ENCODE data around the gene SPI1.
"Not testable (repeated sequence)": the region's sequence is repeated elsewhere in the genome, so short reads cannot be mapped to it uniquely, and the experiment has no call there.

The SPI1 gene

GRCh38 chr11:47332791-47333525 lies 45.4 kb downstream of the SPI1 start:
- in situ Hi-C loops (cut with HindIII; ENCODE audit: low pct_ligation_motif_present, low pct_unique_long_range_greater_than_20kb, low sequenced_read_pairs): no loop called here
- DNase-seq: no peak

- in situ Hi-C loops (cut with HindIII; ENCODE audit: low pct_ligation_motif_present, low pct_unique_long_range_greater_than_20kb, low sequenced_read_pairs): no loop called here
- DNase-seq: no peak
These were observed 46.0 kb downstream of the SPI1 start for GRCh38 chr11:47332303-47332711.

DNA sequence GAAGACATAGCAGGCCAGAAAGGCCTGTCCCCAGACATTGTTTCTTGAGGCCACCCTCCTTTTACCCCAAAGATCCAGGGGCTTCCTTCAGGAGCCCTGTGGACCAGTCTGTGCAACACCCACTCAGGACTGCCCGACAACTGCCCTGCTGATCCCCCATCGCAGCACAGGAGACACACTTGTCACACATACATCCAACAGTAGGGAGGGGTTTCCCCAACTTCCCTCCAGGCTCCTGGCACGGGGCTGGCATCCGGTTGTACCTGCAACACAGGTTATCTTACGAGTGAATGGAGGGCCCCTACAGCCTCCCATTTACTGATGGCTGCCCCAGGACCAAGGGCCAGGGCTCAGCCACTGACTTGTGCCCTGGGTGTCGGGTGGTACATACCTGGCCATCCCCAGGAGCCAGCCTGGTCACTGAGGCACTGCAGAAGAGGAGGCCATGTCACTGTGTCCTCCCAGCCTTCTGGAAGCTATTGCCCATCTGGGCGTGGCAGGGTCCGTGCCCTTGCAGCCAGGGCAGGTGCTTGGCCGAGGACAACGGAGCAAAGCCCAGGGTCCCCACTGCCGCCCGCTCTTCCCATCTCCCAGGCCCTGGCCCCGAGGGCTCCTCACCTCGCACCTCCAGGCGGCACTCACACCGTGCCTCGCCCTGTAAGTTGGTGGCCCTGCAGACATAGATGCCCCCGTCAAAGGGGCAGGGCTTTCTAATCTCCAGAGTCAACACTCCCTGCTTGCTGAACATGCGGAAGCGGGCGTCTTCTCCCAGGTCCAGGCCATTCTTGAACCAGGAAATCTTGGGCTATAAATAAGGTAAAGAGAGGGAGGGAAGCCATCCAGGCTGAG lies 46.7 kb downstream of the SPI1 start:
- in situ Hi-C loops (cut with HindIII; ENCODE audit: low pct_ligation_motif_present, low pct_unique_long_range_greater_than_20kb, low sequenced_read_pairs): no loop called here
- no peak for DNase-seq

DNA sequence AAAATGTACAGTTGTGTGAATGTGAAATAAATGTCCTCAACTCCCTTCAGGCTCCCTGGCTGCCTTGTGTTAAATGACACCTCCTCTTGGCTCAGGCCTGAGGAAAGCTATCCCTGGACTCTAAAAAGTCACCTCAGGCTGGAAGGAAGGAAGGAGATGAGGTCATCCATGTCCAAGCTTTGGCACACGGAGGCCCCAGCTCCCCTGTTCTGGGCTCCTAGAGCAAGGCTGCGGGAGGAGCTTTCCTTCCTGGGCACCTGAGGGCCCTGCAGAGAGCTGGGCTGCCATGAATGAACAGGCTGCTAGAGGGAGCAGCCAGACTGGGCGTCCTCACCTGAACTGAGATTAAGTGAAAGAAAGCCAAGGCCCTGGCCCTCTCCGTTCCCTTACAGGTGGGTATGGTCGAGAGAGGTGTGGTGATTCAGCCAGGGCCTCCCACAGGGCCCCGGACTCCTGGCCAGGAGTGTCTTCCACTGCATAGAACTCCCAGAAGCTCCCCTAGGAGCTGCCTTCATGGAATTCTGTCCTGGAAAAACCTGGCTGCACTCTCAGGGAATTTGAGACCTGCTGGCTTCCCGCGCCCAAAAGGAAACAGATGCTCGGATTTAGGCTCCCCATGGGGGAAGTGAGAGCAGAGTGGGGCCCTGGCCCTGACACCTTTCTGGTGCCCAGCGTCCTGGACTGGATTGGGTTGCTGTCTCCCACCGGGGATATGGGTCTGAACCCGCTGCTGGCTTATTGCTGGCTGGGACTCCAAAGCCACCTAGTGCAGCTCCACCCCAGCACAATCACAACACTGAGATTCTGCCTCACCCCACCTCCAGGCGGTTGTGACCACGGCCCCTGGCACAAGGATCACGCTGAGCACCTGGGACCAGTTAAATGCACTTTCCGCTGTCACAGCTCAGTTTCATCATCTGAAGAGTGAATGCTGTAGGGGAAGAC lies 48.1 kb downstream of the SPI1 start:
- in situ Hi-C loops (cut with HindIII; ENCODE audit: low pct_ligation_motif_present, low pct_unique_long_range_greater_than_20kb, low sequenced_read_pairs): no loop called here
- no peak for DNase-seq

DNA sequence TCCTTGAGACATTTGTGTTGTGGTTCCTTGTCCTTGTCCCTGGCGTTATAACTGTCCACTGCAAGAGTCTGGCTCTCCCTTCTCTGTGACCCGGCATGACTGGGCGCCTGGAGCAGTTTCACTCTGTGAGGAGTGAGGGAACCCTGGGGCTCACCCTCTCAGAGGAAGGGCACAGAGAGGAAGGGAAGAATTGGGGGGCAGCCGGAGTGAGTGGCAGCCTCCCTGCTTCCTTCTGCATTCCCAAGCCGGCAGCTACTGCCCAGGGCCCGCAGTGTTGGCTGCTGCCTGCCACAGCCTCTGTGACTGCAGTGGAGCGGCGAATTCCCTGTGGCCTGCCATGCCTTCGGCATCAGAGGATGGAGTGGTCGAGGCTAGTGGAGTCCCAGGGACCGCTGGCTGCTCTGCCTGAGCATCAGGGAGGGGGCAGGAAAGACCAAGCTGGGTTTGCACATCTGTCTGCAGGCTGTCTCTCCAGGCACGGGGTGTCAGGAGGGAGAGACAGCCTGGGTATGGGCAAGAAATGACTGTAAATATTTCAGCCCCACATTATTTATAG lies 48.8 kb downstream of the SPI1 start:
- in situ Hi-C loops (cut with HindIII; ENCODE audit: low pct_ligation_motif_present, low pct_unique_long_range_greater_than_20kb, low sequenced_read_pairs): no loop called here
- DNase-seq: no peak

DNA sequence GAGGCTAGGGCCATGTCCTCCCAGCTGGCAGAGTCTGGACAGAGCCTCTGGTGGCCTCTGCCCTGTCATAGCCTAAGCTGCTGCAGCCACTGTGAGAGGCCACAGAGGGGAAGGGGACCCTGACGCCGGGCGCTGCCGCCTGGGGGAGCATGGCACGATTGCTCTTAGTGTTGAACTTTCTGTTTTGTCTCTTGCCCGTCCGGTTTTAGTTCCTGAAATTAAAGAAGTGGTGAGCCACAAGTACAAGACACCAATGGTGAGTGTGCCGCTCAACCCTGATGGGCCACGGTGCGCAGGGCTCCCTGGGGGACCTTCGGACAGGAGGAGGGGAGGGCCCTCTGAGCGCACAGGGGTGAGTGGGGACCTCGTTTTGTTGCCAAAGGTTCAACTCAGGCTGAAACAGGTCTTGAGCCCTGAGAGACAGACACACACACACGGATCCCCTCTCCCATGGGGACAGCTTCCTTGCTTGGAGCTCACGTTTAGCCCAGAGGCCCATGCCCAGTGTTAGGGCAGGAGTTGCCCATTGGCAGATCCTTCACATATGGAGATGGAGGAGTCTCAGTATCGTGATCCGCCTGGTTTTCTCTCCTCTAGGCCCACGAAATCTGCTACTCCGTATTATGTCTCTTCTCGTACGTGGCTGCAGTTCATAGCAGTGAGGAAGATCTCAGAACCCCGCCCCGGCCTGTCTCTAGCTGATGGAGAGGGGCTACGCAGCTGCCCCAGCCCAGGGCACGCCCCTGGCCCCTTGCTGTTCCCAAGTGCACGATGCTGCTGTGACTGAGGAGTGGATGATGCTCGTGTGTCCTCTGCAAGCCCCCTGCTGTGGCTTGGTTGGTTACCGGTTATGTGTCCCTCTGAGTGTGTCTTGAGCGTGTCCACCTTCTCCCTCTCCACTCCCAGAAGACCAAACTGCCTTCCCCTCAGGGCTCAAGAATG lies 49.6 kb downstream of the SPI1 start:
- no peak for DNase-seq
- in situ Hi-C loops (cut with HindIII; ENCODE audit: low pct_ligation_motif_present, low pct_unique_long_range_greater_than_20kb, low sequenced_read_pairs): no loop called here

DNA sequence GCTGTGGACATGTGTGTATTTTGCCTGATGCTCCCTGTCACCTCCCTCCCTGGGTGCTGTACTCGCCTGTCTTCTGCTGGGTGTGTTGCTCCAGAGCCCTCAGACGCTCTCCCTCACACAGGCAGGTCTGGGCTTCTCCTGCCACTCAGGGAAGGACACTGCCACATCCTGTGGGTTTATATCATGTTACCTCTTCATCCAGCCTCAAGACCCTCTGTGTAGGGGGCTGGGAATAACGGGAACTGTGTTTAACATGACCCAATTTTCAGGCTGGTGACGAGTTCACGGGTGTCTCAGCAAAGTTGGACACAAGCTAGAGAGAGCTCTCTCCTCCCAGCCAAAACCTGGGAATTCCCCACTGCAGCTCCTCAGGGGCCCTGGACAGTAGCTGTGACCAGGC lies 50.4 kb downstream of the SPI1 start:
- in situ Hi-C loops (cut with HindIII; ENCODE audit: low pct_ligation_motif_present, low pct_unique_long_range_greater_than_20kb, low sequenced_read_pairs): no loop called here
- no peak for DNase-seq

- in situ Hi-C loops (cut with HindIII; ENCODE audit: low pct_ligation_motif_present, low pct_unique_long_range_greater_than_20kb, low sequenced_read_pairs): no loop called here
- no peak for DNase-seq
These were observed 51.3 kb downstream of the SPI1 start for GRCh38 chr11:47327025-47327424.

GRCh38 chr11:47326198-47326597 lies 52.1 kb downstream of the SPI1 start:
- DNase-seq: no peak
- in situ Hi-C loops (cut with HindIII; ENCODE audit: low pct_ligation_motif_present, low pct_unique_long_range_greater_than_20kb, low sequenced_read_pairs): no loop called here

DNA sequence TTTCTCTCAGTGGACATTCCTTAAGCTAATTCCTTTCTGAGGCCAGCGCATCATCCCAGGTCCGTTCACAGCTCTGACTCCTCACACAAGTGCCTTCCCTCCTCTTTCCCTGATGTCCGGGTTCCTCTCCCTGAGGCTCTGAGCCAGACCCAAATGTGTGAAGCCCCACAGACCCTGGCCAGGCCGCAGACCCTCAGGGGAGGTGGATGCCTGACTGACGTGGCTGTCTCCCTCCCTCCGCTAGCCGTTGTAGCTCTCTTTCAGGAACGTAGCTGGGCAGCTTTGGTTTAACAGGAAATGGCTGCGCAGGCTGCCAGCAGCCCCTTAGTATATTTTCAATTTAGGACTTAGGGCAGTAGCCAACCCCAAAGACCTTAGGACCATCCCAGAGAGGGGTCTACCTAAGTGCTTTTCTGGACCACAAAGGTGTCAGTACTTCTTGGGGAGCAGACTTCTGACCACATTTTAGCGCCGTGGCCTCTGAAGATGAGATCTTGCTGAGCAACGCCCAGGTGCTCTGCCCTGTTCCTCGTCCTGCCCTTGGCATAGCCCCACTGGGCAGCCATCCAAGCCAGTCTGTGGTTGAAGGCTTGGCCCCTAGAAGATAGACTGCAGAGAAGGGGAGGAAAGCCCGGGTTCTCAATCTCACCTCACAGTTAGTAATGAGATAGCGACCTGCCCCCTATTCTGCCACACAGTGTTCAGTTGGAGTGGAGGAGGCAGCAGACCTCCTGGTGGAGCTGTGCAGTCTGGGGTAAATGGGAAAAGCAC lies 52.9 kb downstream of the SPI1 start:
- DNase-seq: no peak
- in situ Hi-C loops (cut with HindIII; ENCODE audit: low pct_ligation_motif_present, low pct_unique_long_range_greater_than_20kb, low sequenced_read_pairs): no loop called here

GRCh38 chr11:47324520-47324919 lies 53.8 kb downstream of the SPI1 start:
- DNase-seq: no peak
- in situ Hi-C loops (cut with HindIII; ENCODE audit: low pct_ligation_motif_present, low pct_unique_long_range_greater_than_20kb, low sequenced_read_pairs): no loop called here

- no peak for DNase-seq
- in situ Hi-C loops (cut with HindIII; ENCODE audit: low pct_ligation_motif_present, low pct_unique_long_range_greater_than_20kb, low sequenced_read_pairs): no loop called here
These were observed 60.2 kb downstream of the SPI1 start for GRCh38 chr11:47318166-47318565.

DNA sequence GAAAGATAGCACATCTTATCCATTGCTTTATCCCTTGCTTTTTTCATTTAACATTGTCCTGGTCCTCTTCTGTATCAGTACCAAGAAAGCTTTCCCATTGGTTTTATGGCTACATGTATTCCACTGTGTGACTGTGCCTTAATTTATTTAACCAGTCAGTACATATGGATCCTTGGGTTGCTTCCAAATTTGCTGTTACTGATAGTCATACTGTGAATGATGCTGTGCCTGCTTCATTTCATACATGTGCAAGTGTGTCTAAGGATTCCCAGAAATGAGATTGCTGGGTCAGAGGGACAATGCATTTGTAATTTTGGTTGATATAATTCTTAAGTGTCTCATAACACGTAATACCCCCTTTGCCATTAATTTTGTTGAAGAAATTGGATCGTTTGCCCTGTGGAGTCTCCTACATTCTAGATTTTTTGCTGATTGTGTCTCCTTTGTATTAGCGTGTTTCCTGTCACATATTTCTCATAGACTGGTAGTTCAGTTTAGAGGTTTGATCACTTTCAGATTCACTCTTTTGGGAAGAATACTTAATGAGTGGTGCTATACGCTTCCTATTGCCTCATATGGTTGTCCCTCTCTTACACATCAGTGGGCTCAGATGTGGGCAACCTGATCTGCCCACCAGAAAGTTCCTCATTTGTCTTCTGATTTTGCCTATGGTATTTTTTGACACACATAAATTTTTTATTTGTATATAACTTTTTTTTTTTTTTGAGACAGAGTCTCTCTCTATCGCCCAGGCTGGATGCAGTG lies 61.1 kb downstream of the SPI1 start:
- in situ Hi-C loops (cut with HindIII; ENCODE audit: low pct_ligation_motif_present, low pct_unique_long_range_greater_than_20kb, low sequenced_read_pairs): no loop called here
- DNase-seq: no peak

DNA sequence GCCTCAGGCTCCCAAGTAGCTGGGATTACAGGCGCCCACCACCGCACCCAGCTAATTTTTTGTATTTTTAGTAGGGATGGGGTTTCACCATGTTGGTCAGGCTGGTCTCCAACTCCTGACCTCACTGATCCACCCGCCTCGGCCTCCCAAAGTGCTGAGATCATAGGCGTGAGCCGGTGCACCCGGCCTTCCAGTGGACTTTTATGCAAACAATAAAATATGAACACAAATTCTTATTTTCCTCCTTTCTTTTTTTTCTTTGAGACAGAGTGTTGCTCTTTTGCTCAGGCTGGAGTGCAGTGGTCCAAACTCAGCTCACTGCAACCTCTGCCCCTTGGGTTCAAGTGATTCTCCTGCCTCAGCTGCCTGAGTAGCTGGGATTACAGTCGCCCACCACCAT lies 61.8 kb downstream of the SPI1 start:
- in situ Hi-C loops (cut with HindIII; ENCODE audit: low pct_ligation_motif_present, low pct_unique_long_range_greater_than_20kb, low sequenced_read_pairs); DNase-seq: not testable (repeated sequence)

- in situ Hi-C loops (cut with HindIII; ENCODE audit: low pct_ligation_motif_present, low pct_unique_long_range_greater_than_20kb, low sequenced_read_pairs): no loop called here
- no peak for DNase-seq
These were observed 63.4 kb downstream of the SPI1 start for GRCh38 chr11:47314992-47315391.

- in situ Hi-C loops (cut with HindIII; ENCODE audit: low pct_ligation_motif_present, low pct_unique_long_range_greater_than_20kb, low sequenced_read_pairs): no loop called here
These were observed 70.1 kb downstream of the SPI1 start for GRCh38 chr11:47308050-47308823.

More at GRCh38 chr11:47308050-47308823, 70.1 kb downstream of the SPI1 start:
- DNase-seq: no peak

Data from ACHN (cell line).